Hepatocyte (in vitro differentiated cells): ENCODE results near the gene SOX21.

Experiments used
- CTCF ChIP-seq: fragments of 200-600 bp; sonication (generic); IDR thresholded peaks from 2 replicates; pipeline ENCODE4 v1.5.1; 2016; ENCODE audit warnings: antibody characterized with exemption, mild to moderate bottlenecking; ENCODE audit not compliant: poor library complexity
- EZH2 ChIP-seq: fragments of 200-600 bp; sonication (generic); IDR thresholded peaks from 2 replicates; pipeline ENCODE4 v1.6.1; 2016; ENCODE audit warnings: antibody characterized with exemption, mild to moderate bottlenecking, borderline replicate concordance

GRCh38 chr13:94749162-94749561 is 36.8 kb upstream of the SOX21 start:
- no peak for TF ChIP-seq CTCF
- no peak for TF ChIP-seq EZH2
